ENCODE measurements around the gene BID.

DNA sequence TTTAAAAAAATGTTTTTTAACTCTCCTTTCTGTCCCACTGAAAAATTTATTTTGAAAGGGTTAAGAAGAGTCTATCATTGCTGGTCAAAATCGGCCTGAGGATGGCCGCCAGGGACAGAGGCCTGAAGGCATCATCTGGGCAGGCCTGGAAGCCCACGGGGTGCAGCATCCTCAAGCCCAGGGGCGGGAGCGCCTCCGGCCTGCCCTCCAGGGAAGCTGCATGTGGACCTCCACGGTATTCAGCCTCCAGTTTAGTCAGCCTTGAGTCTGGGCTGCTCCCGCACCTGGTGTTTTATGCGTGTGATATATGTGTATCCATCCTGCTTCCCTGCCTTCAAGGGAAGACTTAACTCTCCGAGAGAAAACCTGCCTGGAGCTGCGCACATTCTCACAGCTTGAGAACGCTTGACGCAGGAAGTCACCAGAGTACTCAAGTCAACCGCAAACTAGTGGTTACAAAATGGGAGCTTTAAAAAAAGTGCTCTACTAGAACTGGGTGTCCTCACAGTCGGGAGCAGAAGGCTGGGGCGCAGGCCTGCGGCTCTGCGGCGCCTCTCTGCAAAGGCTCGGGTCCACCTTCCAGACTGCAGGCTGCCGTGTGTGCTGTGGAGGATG is 13.6 kb upstream of the BID start:
- TF ChIP-seq, protein P1, sequence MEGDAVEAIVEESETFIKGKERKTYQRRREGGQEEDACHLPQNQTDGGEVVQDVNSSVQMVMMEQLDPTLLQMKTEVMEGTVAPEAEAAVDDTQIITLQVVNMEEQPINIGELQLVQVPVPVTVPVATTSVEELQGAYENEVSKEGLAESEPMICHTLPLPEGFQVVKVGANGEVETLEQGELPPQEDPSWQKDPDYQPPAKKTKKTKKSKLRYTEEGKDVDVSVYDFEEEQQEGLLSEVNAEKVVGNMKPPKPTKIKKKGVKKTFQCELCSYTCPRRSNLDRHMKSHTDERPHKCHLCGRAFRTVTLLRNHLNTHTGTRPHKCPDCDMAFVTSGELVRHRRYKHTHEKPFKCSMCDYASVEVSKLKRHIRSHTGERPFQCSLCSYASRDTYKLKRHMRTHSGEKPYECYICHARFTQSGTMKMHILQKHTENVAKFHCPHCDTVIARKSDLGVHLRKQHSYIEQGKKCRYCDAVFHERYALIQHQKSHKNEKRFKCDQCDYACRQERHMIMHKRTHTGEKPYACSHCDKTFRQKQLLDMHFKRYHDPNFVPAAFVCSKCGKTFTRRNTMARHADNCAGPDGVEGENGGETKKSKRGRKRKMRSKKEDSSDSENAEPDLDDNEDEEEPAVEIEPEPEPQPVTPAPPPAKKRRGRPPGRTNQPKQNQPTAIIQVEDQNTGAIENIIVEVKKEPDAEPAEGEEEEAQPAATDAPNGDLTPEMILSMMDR (IDR thresholded peaks at IDR 0.05 in 2 of 3, conservative IDR thresholded peaks at IDR 0.05 in 1 of 3; ENCODE audit: borderline replicate concordance in 1 of 3, insufficient read depth in 1 of 3, low read depth in 2 of 3, low read length in 2 of 3) = no peak
- TF ChIP-seq SIN3A (IDR thresholded peaks at IDR 0.05; ENCODE audit: low read depth) = no peak
- no peak for TF ChIP-seq EZH2 (IDR thresholded peaks at IDR 0.05)
